Esophagus squamous epithelium (tissue), 4 donors: ENCODE data around the gene JAML.

Experiments used
- POLR2A ChIP-seq, 4 donors: fragments of 450-650 bp; IDR thresholded peaks; one replicate each; pipeline ENCODE4 v1.6.1; 2017; ENCODE audit warnings: antibody characterized with exemption in 4 of 4, mild to moderate bottlenecking in 4 of 4, moderate library complexity in 3 of 4
- TF ChIP-seq, protein P1 (sequence below), 6 experiments: fragments of 450-650 bp in 4 of 6; fragments of 200-600 bp in 2 of 6; sonication (generic) in 2 of 6; IDR thresholded peaks; one replicate each; pipeline ENCODE4 v1.5.1; 2016 to 2019; ENCODE audit warnings: antibody characterized with exemption in 6 of 6, mild to moderate bottlenecking in 4 of 6, moderate library complexity in 4 of 6

DNA sequence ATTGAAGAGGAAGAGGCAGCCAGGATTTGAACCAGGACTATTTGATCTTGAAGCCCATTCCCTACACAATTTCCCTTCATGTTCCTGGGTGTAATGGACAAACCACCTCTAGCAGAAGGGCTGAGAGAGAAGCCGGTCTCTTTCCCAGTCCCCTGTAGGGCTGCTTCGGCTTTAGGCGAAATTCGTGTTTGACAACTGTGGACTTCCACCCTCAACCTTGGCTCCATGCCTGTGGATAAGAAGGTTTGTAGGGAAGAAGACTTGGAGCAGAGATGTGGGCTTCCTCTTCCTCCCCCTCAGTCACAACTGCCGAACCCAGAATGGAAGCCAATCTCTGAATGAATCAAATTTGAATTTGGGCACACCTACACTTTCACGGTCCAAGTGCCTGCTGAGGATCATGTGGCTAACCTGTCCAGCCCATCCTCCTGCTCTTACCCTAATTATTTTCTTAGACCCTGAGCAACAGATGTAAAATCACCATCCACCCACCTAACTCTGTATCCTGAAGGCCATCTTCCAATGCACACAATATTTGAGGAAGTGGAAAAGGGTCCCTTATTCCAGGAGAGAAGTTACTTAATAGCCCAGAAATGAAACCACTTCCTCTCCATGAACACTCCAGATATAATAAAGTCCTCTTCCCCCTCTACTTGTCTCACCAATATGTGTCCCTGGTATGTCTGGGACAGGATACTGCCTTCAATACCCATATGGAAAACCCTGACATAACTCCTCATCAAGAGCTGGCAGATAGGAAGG, 38.3 kb downstream of the JAML start:
- TF ChIP-seq, protein P1, sequence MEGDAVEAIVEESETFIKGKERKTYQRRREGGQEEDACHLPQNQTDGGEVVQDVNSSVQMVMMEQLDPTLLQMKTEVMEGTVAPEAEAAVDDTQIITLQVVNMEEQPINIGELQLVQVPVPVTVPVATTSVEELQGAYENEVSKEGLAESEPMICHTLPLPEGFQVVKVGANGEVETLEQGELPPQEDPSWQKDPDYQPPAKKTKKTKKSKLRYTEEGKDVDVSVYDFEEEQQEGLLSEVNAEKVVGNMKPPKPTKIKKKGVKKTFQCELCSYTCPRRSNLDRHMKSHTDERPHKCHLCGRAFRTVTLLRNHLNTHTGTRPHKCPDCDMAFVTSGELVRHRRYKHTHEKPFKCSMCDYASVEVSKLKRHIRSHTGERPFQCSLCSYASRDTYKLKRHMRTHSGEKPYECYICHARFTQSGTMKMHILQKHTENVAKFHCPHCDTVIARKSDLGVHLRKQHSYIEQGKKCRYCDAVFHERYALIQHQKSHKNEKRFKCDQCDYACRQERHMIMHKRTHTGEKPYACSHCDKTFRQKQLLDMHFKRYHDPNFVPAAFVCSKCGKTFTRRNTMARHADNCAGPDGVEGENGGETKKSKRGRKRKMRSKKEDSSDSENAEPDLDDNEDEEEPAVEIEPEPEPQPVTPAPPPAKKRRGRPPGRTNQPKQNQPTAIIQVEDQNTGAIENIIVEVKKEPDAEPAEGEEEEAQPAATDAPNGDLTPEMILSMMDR (IDR thresholded peaks at IDR 0.05): no peak
- TF ChIP-seq POLR2A (IDR thresholded peaks at IDR 0.05): no peak
